Cortex of kidney (tissue), 1 donor: ENCODE measurements around the gene SRF.

Source experiments
- DNase-seq: peaks from one replicate; lab custom pipeline; 2025; lab: John Stamatoyannopoulos, UW

The SRF gene

GRCh38 chr6:43216200-43216599 lies 45.1 kb downstream of the SRF start:
- no peak for DNase-seq

GRCh38 chr6:43217351-43217750 lies 46.3 kb downstream of the SRF start:
- DNase-seq: no peak

- DNase-seq: no peak
Observed at GRCh38 chr6:43219119-43219518, 48.0 kb downstream of the SRF start.

DNA sequence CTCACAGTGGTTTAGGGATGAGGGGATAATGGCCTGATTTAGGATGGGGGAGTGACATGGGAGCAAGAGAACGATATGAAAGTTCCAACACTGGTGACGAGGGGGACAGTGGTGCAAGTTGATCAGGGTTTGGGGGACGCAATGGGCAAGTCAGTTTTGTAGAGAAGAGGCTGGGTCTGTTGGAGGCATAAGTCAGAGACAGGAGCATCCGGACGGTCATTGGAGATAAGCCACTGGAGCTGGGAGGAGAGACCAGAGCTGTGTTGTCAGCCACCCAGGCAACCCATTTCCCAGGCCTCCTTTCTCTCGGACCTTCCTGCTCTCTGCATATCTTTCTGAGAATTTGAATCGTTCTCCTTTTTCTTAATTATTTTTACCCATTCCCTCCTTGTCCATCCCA lies 48.7 kb downstream of the SRF start:
- DNase-seq: no peak

DNA sequence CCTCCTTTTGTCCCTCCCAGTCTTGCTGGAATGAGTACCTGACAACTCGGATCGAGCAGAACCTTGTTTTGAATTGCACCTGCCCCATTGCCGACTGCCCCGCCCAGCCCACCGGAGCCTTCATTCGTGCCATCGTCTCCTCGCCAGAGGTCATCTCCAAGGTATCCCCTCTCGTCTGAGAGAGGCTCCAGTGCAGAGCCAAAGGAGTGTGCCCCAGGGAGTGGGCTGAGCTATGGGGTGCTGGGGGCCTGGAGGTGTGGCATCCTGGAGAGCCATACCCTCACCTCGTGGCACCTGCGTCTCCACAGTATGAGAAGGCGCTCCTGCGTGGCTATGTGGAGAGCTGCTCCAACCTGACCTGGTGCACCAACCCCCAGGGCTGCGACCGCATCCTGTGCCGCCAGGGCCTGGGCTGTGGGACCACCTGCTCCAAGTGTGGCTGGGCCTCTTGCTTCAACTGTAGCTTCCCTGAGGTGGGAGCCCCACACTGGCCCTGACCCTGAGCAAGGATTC lies 49.4 kb downstream of the SRF start:
- DNase-seq: no peak

GRCh38 chr6:43221046-43221972 lies 50.2 kb downstream of the SRF start:
- no peak for DNase-seq

- DNase-seq: no peak
Observed at GRCh38 chr6:43222418-43223059, 51.5 kb downstream of the SRF start.

- no peak for DNase-seq
Observed at GRCh38 chr6:43223175-43223574, 52.1 kb downstream of the SRF start.

DNA sequence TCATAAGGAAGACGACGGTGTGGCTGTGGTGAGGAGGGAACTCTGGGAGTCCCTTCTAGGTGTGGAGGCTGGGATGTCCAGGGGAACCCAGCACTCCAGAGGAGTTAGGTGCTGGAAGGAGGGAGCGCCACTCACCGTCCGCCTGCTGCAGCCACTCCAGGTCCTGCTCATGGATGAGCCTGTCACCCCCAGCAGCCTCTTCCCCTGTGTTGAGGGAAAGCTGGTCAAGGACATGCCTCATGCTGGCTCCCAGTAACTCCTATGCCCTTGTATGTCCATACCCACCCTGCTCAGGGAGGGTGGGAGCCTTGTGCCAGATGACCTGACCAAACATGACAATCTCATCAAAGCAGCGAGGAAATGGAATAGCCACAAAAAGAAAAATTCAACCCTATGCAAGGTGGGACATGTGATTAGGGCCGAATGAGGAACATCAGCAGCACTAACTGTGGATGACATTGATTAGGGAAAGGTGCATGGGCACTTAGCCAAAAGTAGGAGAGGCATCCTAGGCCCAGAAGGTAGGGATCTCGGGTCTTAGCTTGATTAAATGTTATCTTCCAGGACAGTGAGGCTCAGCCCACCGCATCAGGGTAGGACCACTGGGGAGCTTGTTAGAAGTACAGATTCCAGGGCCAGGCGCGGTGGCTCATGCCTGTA lies 55.3 kb downstream of the SRF start:
- DNase-seq: no peak

GRCh38 chr6:43228951-43229802 lies 58.1 kb downstream of the SRF start, which contains the start of gene DNPH1:
DNPH1 (minus strand) TSS chr6:43229481; CDS start chr6:43229456, 25 bp downstream.
- DNase-seq: no peak

- no peak for DNase-seq
Observed at GRCh38 chr6:43229803-43230620, 58.9 kb downstream of the SRF start.

GRCh38 chr6:43231053-43231452 lies 60.0 kb downstream of the SRF start:
- no peak for DNase-seq
